Upper lobe of left lung (tissue), 4 donors: Measurements from ENCODE around the gene DENND2D.

Experiments
- POLR2AphosphoS5 ChIP-seq, 2 donors: sonication (generic); formaldehyde crosslinking; IDR thresholded peaks; one replicate each; pipeline ENCODE4 v1.5.1; 2017; ENCODE audit warnings: antibody characterized with exemption in 2 of 2
- TF ChIP-seq, protein P1 (sequence below), 6 experiments: fragments of 450-650 bp in 4 of 6; fragments of 200-600 bp in 2 of 6; sonication (generic) in 2 of 6; IDR thresholded peaks; one replicate each; pipeline ENCODE4 v1.5.1; 2016 to 2019; ENCODE audit warnings: antibody characterized with exemption in 6 of 6

DNA sequence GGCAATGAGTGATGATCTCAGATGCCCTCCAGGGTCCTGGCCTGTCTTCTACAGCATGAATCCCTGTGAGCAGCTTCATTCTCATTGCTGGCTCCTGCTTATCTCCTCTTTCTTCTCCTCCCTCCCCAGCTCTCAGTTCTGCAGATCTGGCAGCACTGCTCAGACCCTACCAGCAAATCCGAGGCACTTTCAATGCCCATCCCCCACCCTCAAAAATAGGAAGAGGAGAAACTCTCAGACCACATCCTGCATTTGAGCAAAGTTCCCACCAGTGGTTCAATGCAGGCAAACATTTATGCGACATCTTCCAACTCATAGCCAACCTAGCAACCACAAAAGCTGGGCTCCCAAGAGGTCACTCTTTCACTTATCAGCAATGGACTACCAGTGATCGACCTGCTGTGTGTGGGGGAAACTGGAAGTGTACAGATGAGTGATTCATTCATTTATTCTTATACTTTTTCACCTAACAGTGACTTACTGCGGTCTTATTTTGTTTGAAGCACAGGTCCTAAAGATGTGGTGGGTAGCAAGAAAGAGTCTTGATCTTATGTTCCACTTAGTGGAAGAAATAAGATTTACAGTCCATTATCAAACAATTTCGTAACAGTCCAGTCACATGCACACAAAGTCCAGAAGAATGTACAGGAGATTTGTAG lies 21.3 kb upstream of the DENND2D start:
- TF ChIP-seq, protein P1, sequence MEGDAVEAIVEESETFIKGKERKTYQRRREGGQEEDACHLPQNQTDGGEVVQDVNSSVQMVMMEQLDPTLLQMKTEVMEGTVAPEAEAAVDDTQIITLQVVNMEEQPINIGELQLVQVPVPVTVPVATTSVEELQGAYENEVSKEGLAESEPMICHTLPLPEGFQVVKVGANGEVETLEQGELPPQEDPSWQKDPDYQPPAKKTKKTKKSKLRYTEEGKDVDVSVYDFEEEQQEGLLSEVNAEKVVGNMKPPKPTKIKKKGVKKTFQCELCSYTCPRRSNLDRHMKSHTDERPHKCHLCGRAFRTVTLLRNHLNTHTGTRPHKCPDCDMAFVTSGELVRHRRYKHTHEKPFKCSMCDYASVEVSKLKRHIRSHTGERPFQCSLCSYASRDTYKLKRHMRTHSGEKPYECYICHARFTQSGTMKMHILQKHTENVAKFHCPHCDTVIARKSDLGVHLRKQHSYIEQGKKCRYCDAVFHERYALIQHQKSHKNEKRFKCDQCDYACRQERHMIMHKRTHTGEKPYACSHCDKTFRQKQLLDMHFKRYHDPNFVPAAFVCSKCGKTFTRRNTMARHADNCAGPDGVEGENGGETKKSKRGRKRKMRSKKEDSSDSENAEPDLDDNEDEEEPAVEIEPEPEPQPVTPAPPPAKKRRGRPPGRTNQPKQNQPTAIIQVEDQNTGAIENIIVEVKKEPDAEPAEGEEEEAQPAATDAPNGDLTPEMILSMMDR (IDR thresholded peaks at IDR 0.05), result no peak
- TF ChIP-seq POLR2AphosphoS5 (IDR thresholded peaks at IDR 0.05), result peak in 1 of 2 donors; percentile 13
